Measurements from ENCODE around the gene PHGDH. TPM values are rescaled to one million over a fixed set of nuclear protein-coding genes. Genes with fewer than 3 reads are reported as not detected.
"Not testable (repeated sequence)": the region's sequence is repeated elsewhere in the genome, so short reads cannot be mapped to it uniquely, and the experiment has no call there.

Gene PHGDH
- total and polyA plus RNA-seq, 2 donors = 13.4 to 65.7 TPM

DNA sequence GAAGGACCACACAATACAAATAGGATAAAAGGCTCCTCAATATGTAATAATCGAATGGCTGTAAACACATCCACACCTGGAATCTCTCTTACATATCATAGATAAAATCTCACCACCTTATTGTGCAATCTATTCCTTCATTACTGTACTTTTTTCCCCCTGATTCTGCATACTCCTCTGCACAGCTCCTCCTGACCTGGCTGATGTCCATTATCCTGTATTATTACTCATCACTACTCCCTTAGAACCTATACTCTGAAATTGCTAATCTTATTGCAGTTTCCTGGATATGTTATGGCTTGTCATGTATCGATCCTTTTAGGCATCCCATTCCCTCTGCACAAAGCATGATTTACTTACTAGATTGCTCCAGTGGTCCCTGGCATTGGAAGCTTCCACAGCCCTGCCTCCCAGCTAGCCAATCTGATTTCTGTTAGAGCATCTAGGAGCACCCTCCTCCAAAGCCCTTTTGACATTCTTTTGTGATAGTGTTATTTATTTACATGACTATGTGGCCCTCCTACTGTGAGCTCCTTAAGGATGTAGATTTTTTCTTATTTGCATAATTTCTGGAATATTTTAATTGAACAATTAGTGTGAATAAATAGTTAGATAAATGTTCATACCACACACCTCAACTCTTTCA is 24.2 kb upstream of the PHGDH start:
- 91% methylated on average over 2 of the region's 2 CpGs for WGBS
- DNase-seq (ENCODE audit: low read depth in 6 of 9, low spot score in 9 of 9) = no peak
- Histone ChIP-seq H3K36me3 (ENCODE audit: control insufficient read depth in 2 of 2, insufficient read depth in 2 of 2, low read length in 1 of 2) (no peaks in the 10 kb centered on the region), H3K4me1 (ENCODE audit: control insufficient read depth in 2 of 2, insufficient read depth in 2 of 2, low read length in 2 of 2) (no peaks in the 10 kb centered on the region), H3K9me3 (ENCODE audit: control insufficient read depth in 2 of 2, insufficient read depth in 1 of 2, low read length in 1 of 2) (no peaks in the 10 kb centered on the region), H3K27ac (ENCODE audit: low read depth in 1 of 2, low read length in 1 of 2) (no peak overlapping the region), H3K27me3 (ENCODE audit: control insufficient read depth in 2 of 2, insufficient read depth in 1 of 2, low read length in 1 of 2) (no peaks in the 10 kb centered on the region), H3K4me3 (ENCODE audit: low read length in 2 of 2) (no peak overlapping the region)

GRCh38 chr1:119688810-119689209 is 22.9 kb upstream of the PHGDH start:
- Histone ChIP-seq H3K4me3 (ENCODE audit: low read length in 2 of 2) (no peak overlapping the region), H3K27me3 (ENCODE audit: control insufficient read depth in 2 of 2, insufficient read depth in 1 of 2, low read length in 1 of 2) (no peaks in the 10 kb centered on the region), H3K9me3 (ENCODE audit: control insufficient read depth in 2 of 2, insufficient read depth in 1 of 2, low read length in 1 of 2) (no peaks in the 10 kb centered on the region), H3K4me1 (ENCODE audit: control insufficient read depth in 2 of 2, insufficient read depth in 2 of 2, low read length in 2 of 2) (no peaks in the 10 kb centered on the region), H3K27ac (ENCODE audit: low read depth in 1 of 2, low read length in 1 of 2) (no peak overlapping the region), H3K36me3 (ENCODE audit: control insufficient read depth in 2 of 2, insufficient read depth in 2 of 2, low read length in 1 of 2) (no peaks in the 10 kb centered on the region)
- no peak for DNase-seq (ENCODE audit: low read depth in 6 of 9, low spot score in 9 of 9)

- no peak overlapping the region for H3K27ac ChIP-seq (ENCODE audit: low read depth in 1 of 2, low read length in 1 of 2)
- H3K27me3 ChIP-seq (ENCODE audit: control insufficient read depth in 2 of 2, insufficient read depth in 1 of 2, low read length in 1 of 2) = no peaks in the 10 kb centered on the region
- no peak for DNase-seq (ENCODE audit: low read depth in 6 of 9, low spot score in 9 of 9)
- no peaks in the 10 kb centered on the region for H3K36me3 ChIP-seq (ENCODE audit: control insufficient read depth in 2 of 2, insufficient read depth in 2 of 2, low read length in 1 of 2)
- H3K9me3 ChIP-seq (ENCODE audit: control insufficient read depth in 2 of 2, insufficient read depth in 1 of 2, low read length in 1 of 2) = no peaks in the 10 kb centered on the region
- no peak overlapping the region for H3K4me3 ChIP-seq (ENCODE audit: low read length in 2 of 2)
- no peaks in the 10 kb centered on the region for H3K4me1 ChIP-seq (ENCODE audit: control insufficient read depth in 2 of 2, insufficient read depth in 2 of 2, low read length in 2 of 2)
Measured at GRCh38 chr1:119689511-119689910, 22.2 kb upstream of the PHGDH start.

GRCh38 chr1:119696863-119697262 is 14.9 kb upstream of the PHGDH start:
- not testable (repeated sequence) for H3K36me3 ChIP-seq (ENCODE audit: control insufficient read depth in 2 of 2, insufficient read depth in 2 of 2, low read length in 1 of 2); H3K27ac ChIP-seq (ENCODE audit: low read depth in 1 of 2, low read length in 1 of 2); H3K4me3 ChIP-seq (ENCODE audit: low read length in 2 of 2); DNase-seq (ENCODE audit: low read depth in 6 of 9, low spot score in 9 of 9); H3K27me3 ChIP-seq (ENCODE audit: control insufficient read depth in 2 of 2, insufficient read depth in 1 of 2, low read length in 1 of 2); H3K9me3 ChIP-seq (ENCODE audit: control insufficient read depth in 2 of 2, insufficient read depth in 1 of 2, low read length in 1 of 2); H3K4me1 ChIP-seq (ENCODE audit: control insufficient read depth in 2 of 2, insufficient read depth in 2 of 2, low read length in 2 of 2)
- WGBS = 70% methylated on average over 4 of the region's 4 CpGs

DNA sequence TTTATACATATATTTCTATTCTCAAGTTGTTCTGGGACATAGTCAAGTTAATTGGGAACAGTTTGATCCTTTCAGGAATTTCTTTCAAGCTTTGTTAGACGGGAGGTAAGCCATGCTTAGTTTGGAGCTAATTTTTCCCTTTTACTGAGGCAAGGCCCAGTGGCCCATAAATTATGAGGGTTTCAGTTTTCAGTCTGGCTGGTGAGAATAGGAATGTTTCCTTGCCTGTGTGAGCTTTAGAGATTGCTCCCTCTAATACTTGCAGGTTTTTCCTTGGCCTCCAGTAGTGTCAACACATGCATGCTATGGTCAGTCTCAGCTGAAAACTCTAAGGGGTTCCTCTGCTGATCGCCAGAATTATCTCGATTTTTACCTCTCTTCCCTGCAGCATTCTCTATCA is 14.1 kb upstream of the PHGDH start:
- 92% methylated on average over 3 of the region's 3 CpGs for WGBS
- H3K36me3 ChIP-seq (ENCODE audit: control insufficient read depth in 2 of 2, insufficient read depth in 2 of 2, low read length in 1 of 2) = no peaks in the 10 kb centered on the region
- DNase-seq (ENCODE audit: low read depth in 6 of 9, low spot score in 9 of 9) = no peak

GRCh38 chr1:119700326-119700725 is 11.4 kb upstream of the PHGDH start:
- 91% methylated on average over 2 of the region's 2 CpGs for WGBS
- Histone ChIP-seq H3K36me3 (ENCODE audit: control insufficient read depth in 2 of 2, insufficient read depth in 2 of 2, low read length in 1 of 2) (no peaks in the 10 kb centered on the region), H3K9me3 (ENCODE audit: control insufficient read depth in 2 of 2, insufficient read depth in 1 of 2, low read length in 1 of 2) (peaks cover 2 to 6% of the 10 kb centered on the region in 2 donors), H3K27me3 (ENCODE audit: control insufficient read depth in 2 of 2, insufficient read depth in 1 of 2, low read length in 1 of 2) (no peaks in the 10 kb centered on the region), H3K4me1 (ENCODE audit: control insufficient read depth in 2 of 2, insufficient read depth in 2 of 2, low read length in 2 of 2) (no peaks in the 10 kb centered on the region), H3K27ac (ENCODE audit: low read depth in 1 of 2, low read length in 1 of 2) (no peak overlapping the region), H3K4me3 (ENCODE audit: low read length in 2 of 2) (no peak overlapping the region)
- no peak for DNase-seq (ENCODE audit: low read depth in 6 of 9, low spot score in 9 of 9)

More for the DNA sequence above, 14.1 kb upstream of the PHGDH start:
- no peaks in the 10 kb centered on the region for H3K27me3 ChIP-seq (ENCODE audit: control insufficient read depth in 2 of 2, insufficient read depth in 1 of 2, low read length in 1 of 2)
- H3K4me3 ChIP-seq (ENCODE audit: low read length in 2 of 2) = no peak overlapping the region
- H3K27ac ChIP-seq (ENCODE audit: low read depth in 1 of 2, low read length in 1 of 2) = no peak overlapping the region
- no peaks in the 10 kb centered on the region for H3K4me1 ChIP-seq (ENCODE audit: control insufficient read depth in 2 of 2, insufficient read depth in 2 of 2, low read length in 2 of 2)
- H3K9me3 ChIP-seq (ENCODE audit: control insufficient read depth in 2 of 2, insufficient read depth in 1 of 2, low read length in 1 of 2) = peaks cover 2 to 6% of the 10 kb centered on the region in 2 donors

GRCh38 chr1:119701659-119702058 is 10.1 kb upstream of the PHGDH start:
- no peak for DNase-seq (ENCODE audit: low read depth in 6 of 9, low spot score in 9 of 9)
- peaks cover 2 to 6% of the 10 kb centered on the region in 2 donors for H3K9me3 ChIP-seq (ENCODE audit: control insufficient read depth in 2 of 2, insufficient read depth in 1 of 2, low read length in 1 of 2)
- no peaks in the 10 kb centered on the region for H3K27me3 ChIP-seq (ENCODE audit: control insufficient read depth in 2 of 2, insufficient read depth in 1 of 2, low read length in 1 of 2)
- H3K36me3 ChIP-seq (ENCODE audit: control insufficient read depth in 2 of 2, insufficient read depth in 2 of 2, low read length in 1 of 2) = no peaks in the 10 kb centered on the region
- H3K4me1 ChIP-seq (ENCODE audit: control insufficient read depth in 2 of 2, insufficient read depth in 2 of 2, low read length in 2 of 2) = no peaks in the 10 kb centered on the region
- H3K27ac ChIP-seq (ENCODE audit: low read depth in 1 of 2, low read length in 1 of 2) = no peak overlapping the region
- H3K4me3 ChIP-seq (ENCODE audit: low read length in 2 of 2) = no peak overlapping the region

GRCh38 chr1:119702384-119702783 is 9.3 kb upstream of the PHGDH start:
- H3K36me3 ChIP-seq (ENCODE audit: control insufficient read depth in 2 of 2, insufficient read depth in 2 of 2, low read length in 1 of 2) = no peaks in the 10 kb centered on the region
- H3K27ac ChIP-seq (ENCODE audit: low read depth in 1 of 2, low read length in 1 of 2) = no peak overlapping the region
- 88% methylated on average over 2 of the region's 2 CpGs for WGBS
- H3K27me3 ChIP-seq (ENCODE audit: control insufficient read depth in 2 of 2, insufficient read depth in 1 of 2, low read length in 1 of 2) = no peaks in the 10 kb centered on the region
- H3K9me3 ChIP-seq (ENCODE audit: control insufficient read depth in 2 of 2, insufficient read depth in 1 of 2, low read length in 1 of 2) = peaks cover 2 to 6% of the 10 kb centered on the region in 2 donors
- no peak overlapping the region for H3K4me3 ChIP-seq (ENCODE audit: low read length in 2 of 2)
- DNase-seq (ENCODE audit: low read depth in 6 of 9, low spot score in 9 of 9) = no peak
- H3K4me1 ChIP-seq (ENCODE audit: control insufficient read depth in 2 of 2, insufficient read depth in 2 of 2, low read length in 2 of 2) = no peaks in the 10 kb centered on the region

GRCh38 chr1:119703666-119704450 is 7.9 kb upstream of the PHGDH start:
- WGBS = 63% methylated on average over 6 of the region's 6 CpGs
- no peak for DNase-seq (ENCODE audit: low read depth in 6 of 9, low spot score in 9 of 9)
- H3K4me1 ChIP-seq (ENCODE audit: control insufficient read depth in 2 of 2, insufficient read depth in 2 of 2, low read length in 2 of 2) = no peaks in the 10 kb centered on the region
- no peak overlapping the region for H3K27ac ChIP-seq (ENCODE audit: low read depth in 1 of 2, low read length in 1 of 2)
- peaks cover 2 to 6% of the 10 kb centered on the region in 2 donors for H3K9me3 ChIP-seq (ENCODE audit: control insufficient read depth in 2 of 2, insufficient read depth in 1 of 2, low read length in 1 of 2)
- no peaks in the 10 kb centered on the region for H3K27me3 ChIP-seq (ENCODE audit: control insufficient read depth in 2 of 2, insufficient read depth in 1 of 2, low read length in 1 of 2)
- H3K36me3 ChIP-seq (ENCODE audit: control insufficient read depth in 2 of 2, insufficient read depth in 2 of 2, low read length in 1 of 2) = no peaks in the 10 kb centered on the region
- H3K4me3 ChIP-seq (ENCODE audit: low read length in 2 of 2) = no peak overlapping the region
